Gastroesophageal sphincter (tissue), 3 donors: ENCODE data around the gene VAV2.

Source experiments
- CTCF ChIP-seq, 4 experiments: fragments of 200-600 bp in 2 of 4; fragments of 450-650 bp in 2 of 4; sonication (generic) in 1 of 4; IDR thresholded peaks; one replicate each; pipeline ENCODE4 v1.5.1; 2017 to 2019; ENCODE audit warnings: antibody characterized with exemption in 4 of 4, mild to moderate bottlenecking in 2 of 4, moderate library complexity in 2 of 4
- POLR2A ChIP-seq, 2 donors: fragments of 450-650 bp; IDR thresholded peaks; one replicate each; pipeline ENCODE4 v1.6.1; 2017; ENCODE audit warnings: antibody characterized with exemption in 2 of 2, mild to moderate bottlenecking in 2 of 2, moderate library complexity in 1 of 2

GRCh38 chr9:133929599-133929998 lies 62.5 kb downstream of the VAV2 start:
- TF ChIP-seq POLR2A (IDR thresholded peaks at IDR 0.05) (no peak), CTCF (IDR thresholded peaks at IDR 0.05) (no peak)
